Hepatocyte (in vitro differentiated cells): ENCODE measurements around the gene SH3YL1.

Source experiments
- EZH2 ChIP-seq: fragments of 200-600 bp; sonication (generic); IDR thresholded peaks from 2 replicates; pipeline ENCODE4 v1.6.1; 2016; ENCODE audit warnings: antibody characterized with exemption, mild to moderate bottlenecking, borderline replicate concordance
- EZH2phosphoT487 ChIP-seq: fragments of 200-600 bp; sonication (generic); IDR thresholded peaks from one replicate; pipeline ENCODE4 v1.6.1; 2018; ENCODE audit warnings: antibody characterized with exemption, mild to moderate bottlenecking, low read depth, moderate library complexity; ENCODE audit not compliant: unreplicated experiment, severe bottlenecking
- TF ChIP-seq, protein P1 (sequence below): fragments of 200-600 bp; sonication (generic); IDR thresholded peaks from 2 replicates; pipeline ENCODE4 v1.5.1; 2016; ENCODE audit warnings: antibody characterized with exemption, mild to moderate bottlenecking; ENCODE audit not compliant: poor library complexity

GRCh38 chr2:283996-284794 lies 20.4 kb upstream of the SH3YL1 start:
- TF ChIP-seq, protein P1, sequence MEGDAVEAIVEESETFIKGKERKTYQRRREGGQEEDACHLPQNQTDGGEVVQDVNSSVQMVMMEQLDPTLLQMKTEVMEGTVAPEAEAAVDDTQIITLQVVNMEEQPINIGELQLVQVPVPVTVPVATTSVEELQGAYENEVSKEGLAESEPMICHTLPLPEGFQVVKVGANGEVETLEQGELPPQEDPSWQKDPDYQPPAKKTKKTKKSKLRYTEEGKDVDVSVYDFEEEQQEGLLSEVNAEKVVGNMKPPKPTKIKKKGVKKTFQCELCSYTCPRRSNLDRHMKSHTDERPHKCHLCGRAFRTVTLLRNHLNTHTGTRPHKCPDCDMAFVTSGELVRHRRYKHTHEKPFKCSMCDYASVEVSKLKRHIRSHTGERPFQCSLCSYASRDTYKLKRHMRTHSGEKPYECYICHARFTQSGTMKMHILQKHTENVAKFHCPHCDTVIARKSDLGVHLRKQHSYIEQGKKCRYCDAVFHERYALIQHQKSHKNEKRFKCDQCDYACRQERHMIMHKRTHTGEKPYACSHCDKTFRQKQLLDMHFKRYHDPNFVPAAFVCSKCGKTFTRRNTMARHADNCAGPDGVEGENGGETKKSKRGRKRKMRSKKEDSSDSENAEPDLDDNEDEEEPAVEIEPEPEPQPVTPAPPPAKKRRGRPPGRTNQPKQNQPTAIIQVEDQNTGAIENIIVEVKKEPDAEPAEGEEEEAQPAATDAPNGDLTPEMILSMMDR = no peak
- TF ChIP-seq EZH2 = no peak
- TF ChIP-seq EZH2phosphoT487 = no peak
